A549 (cell line): ENCODE results near the gene SLC25A41. TPM values are rescaled to one million over a fixed set of nuclear protein-coding genes. Genes with fewer than 3 reads are reported as not detected.

Experiments used
- ATAC-seq, 2 experiments: fragments of 200-7000 bp in 1 of 2; fragments of >200 bp in 1 of 2; cut with Nextera tagmentation in 1 of 2; cut with Tn5 transposase in 1 of 2; 3 replicates each; pipeline versions ENCODE4 v1.8.0 to v1.9.1; 2018 to 2020; ENCODE audit warnings: mild to moderate bottlenecking in 1 of 2, moderate library complexity in 1 of 2
- CTCF ChIA-PET: fragments of 300-600 bp; sonication (Branson Sonifier 250); formaldehyde crosslinking; extraction: SDS; loops from one replicate; lab custom pipeline; 2021; ENCODE audit warnings: antibody characterized with exemption, inconsistent platforms; lab: Yijun Ruan, JAX
- POLR2A ChIA-PET: fragments of 350-600 bp; formaldehyde crosslinking; extraction: SDS; loops from one replicate; lab custom pipeline; 2021; ENCODE audit warnings: antibody characterized with exemption, inconsistent platforms; lab: Yijun Ruan, JAX
- DNase-seq, 2 experiments: peaks; one replicate each; pipeline versions ENCODE4 v3.0.0 to v3.0.0-alpha.2; 2011 to 2016; ENCODE audit warnings: low read depth in 1 of 2, low spot score in 1 of 2
- FAIRE-seq: peaks from 2 replicates; lab custom pipeline; 2011; peaks lifted over from hg19 to GRCh38; lab: Jason Lieb, UNC
- H3K27ac ChIP-seq, 2 experiments: fragments of >200 bp; sonication (Bioruptor Twin); formaldehyde crosslinking; 3 replicates each; pipeline ENCODE4 v1.5.1; 2016 to 2017
- H3K4me1 ChIP-seq: fragments of >200 bp; sonication (Bioruptor Twin); formaldehyde crosslinking; 3 replicates; pipeline ENCODE4 v1.6.1; 2016
- H3K4me2 ChIP-seq: fragments of >200 bp; sonication (Bioruptor Twin); formaldehyde crosslinking; 3 replicates; pipeline ENCODE4 v1.6.1; 2016
- H3K4me3 ChIP-seq: fragments of >200 bp; sonication (Bioruptor Twin); formaldehyde crosslinking; 3 replicates; pipeline ENCODE4 v1.5.1; 2016
- H3K9me3 ChIP-seq: fragments of >200 bp; sonication (Bioruptor Twin); formaldehyde crosslinking; 3 replicates; pipeline ENCODE4 v1.6.1; 2016
- CEBPB ChIP-seq, 2 experiments: fragments of >200 bp in 1 of 2; sonication (Bioruptor Twin) in 1 of 2; formaldehyde crosslinking in 1 of 2; IDR thresholded peaks; 2 replicates each; pipeline ENCODE4 v1.6.1; 2012 to 2016
- EHF ChIP-seq: fragments of 250-450 bp; sonication (Bioruptor Pico); IDR thresholded peaks from 2 replicates; pipeline ENCODE4 v1.5.0; 2020; ENCODE audit warnings: mild to moderate bottlenecking
- EHMT2 ChIP-seq: fragments of 200-600 bp; sonication (generic); IDR thresholded peaks from 2 replicates; pipeline ENCODE4 v1.6.1; 2016; ENCODE audit warnings: antibody characterized with exemption, low read depth, mild to moderate bottlenecking, moderate library complexity
- FOSB ChIP-seq: fragments of 250-450 bp; sonication (Bioruptor Pico); IDR thresholded peaks from 2 replicates; pipeline ENCODE4 v1.5.0; 2020; ENCODE audit warnings: mild to moderate bottlenecking, moderate library complexity
- JUNB ChIP-seq: fragments of >200 bp; sonication (Bioruptor Twin); formaldehyde crosslinking; IDR thresholded peaks from 2 replicates; pipeline ENCODE4 v1.6.1; 2016
- MYC ChIP-seq: IDR thresholded peaks from 2 replicates; pipeline ENCODE4 v1.6.1; 2012; ENCODE audit warnings: mild to moderate bottlenecking, inconsistent platforms, low read length, improper control_type of control experiment, borderline replicate concordance
- PHF8 ChIP-seq: fragments of 200-600 bp; sonication (generic); IDR thresholded peaks from 2 replicates; pipeline ENCODE4 v1.6.1; 2016; ENCODE audit warnings: low read depth, mild to moderate bottlenecking, antibody characterized with exemption, moderate library complexity, borderline replicate concordance
- POLR2AphosphoS2 ChIP-seq: conservative IDR thresholded peaks from 2 replicates; pipeline ENCODE4 v1.6.1; 2012; ENCODE audit warnings: low read length, improper control_type of control experiment, inconsistent platforms
- RAD21 ChIP-seq, 2 experiments: fragments of >200 bp in 1 of 2; sonication (Bioruptor Twin) in 1 of 2; formaldehyde crosslinking in 1 of 2; IDR thresholded peaks in 1 of 2; conservative IDR thresholded peaks in 1 of 2; 2 replicates in 1 of 2; 3 replicates in 1 of 2; pipeline ENCODE4 v1.6.1; 2012 to 2018; ENCODE audit warnings: inconsistent platforms in 1 of 2
- RNF2 ChIP-seq: fragments of 200-600 bp; sonication (generic); IDR thresholded peaks from 2 replicates; pipeline ENCODE4 v1.6.1; 2016; ENCODE audit warnings: low read depth, mild to moderate bottlenecking, antibody characterized with exemption, moderate library complexity, borderline replicate concordance
- SREBF2 ChIP-seq: fragments of 450-650 bp; IDR thresholded peaks from 2 replicates; pipeline ENCODE4 v1.6.1; 2014; ENCODE audit warnings: mild to moderate bottlenecking, moderate library complexity
- TFCP2L1 ChIP-seq: fragments of 250-450 bp; sonication (Bioruptor Pico); IDR thresholded peaks from 2 replicates; pipeline ENCODE4 v1.5.0; 2021; ENCODE audit warnings: mild to moderate bottlenecking
- TP53 ChIP-seq: fragments of 250-450 bp; sonication (Bioruptor Pico); IDR thresholded peaks from 2 replicates; pipeline ENCODE4 v1.5.0; 2021; ENCODE audit warnings: mild to moderate bottlenecking, moderate library complexity
- ZC3H11A ChIP-seq: fragments of 450-650 bp; IDR thresholded peaks from 2 replicates; pipeline ENCODE4 v1.6.1; 2014; ENCODE audit warnings: antibody characterized with exemption, mild to moderate bottlenecking
- WGBS: methylation state at CpG from one replicate; pipeline ENCODE4 v1.1.6; 2017; ENCODE audit errors: missing lambda C conversion rate; 5-methylcytosine and 5-hydroxymethylcytosine counted together
- polyA plus RNA-seq, 4 experiments: library from polyadenylated mRNA; depleted of rRNA in 3 of 4; stranded (reverse); fragments of >200 nt; fragmentation: RNase III in 1 of 4; extraction: RNeasy Plus Mini Kit Qiagen cat#74134 plus additional on column Dnase treatment in 1 of 4; gene quantifications; 2 replicates in 3 of 4; 3 replicates in 1 of 4; pipeline ENCODE4 v1.2.3, GENCODE V29; 2011 to 2017
- TF ChIP-seq, protein P1 (sequence below): fragments of >200 bp; sonication (Bioruptor Twin); formaldehyde crosslinking; IDR thresholded peaks from 3 replicates; pipeline ENCODE4 v1.5.1; 2016
- TF ChIP-seq, protein P2 (sequence below): fragments of >200 bp; sonication (Bioruptor Twin); formaldehyde crosslinking; IDR thresholded peaks from 2 replicates; pipeline ENCODE4 v1.6.1; 2016
- TF ChIP-seq, protein P3 (sequence below): fragments of 150-350 bp; IDR thresholded peaks from 2 replicates; pipeline ENCODE4 v1.6.1; 2014; ENCODE audit warnings: low read depth, mild to moderate bottlenecking, low read length

The SLC25A41 gene
- polyA plus RNA-seq, 2 of the 4 experiments (the other 2 are of a cell fraction): 0.09 to 0.26 TPM

DNA sequence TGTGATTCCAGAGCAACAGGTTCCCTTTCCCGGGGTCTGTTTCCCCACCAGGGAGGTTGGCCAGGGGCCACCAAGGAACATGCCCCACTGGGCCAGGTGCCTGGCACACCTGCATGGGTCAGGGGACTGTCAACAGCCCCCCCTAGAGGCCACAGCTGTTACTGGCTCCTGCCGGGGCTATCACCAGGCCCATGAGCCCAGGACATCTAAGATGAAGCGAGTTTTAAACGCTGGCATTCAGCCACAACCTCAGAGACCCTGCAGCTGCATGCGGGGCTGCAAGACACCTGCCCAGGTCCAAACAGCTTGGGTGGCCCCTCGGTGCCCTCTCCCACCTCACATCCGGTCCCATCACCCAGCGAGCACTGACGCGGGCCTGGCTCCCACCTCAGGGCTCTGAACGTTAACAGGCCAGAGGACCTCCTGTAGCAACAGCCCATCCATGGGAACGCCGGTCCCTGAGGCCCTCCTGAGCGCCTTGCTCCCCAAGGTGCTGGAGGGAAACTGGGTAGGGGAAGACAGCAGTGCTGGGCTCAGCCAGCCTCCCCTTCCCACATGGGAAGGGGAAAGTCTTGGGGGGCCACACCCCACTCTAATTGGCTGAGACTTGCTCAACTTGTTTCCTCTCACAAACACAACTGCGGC is 21.0 kb downstream of the SLC25A41 start:
- 89% methylated on average over 9 of the region's 15 CpGs for WGBS
- POLR2A ChIA-PET: no interaction called here
- TF ChIP-seq ZC3H11A: no peak
- no peak for TF ChIP-seq TP53
- TF ChIP-seq, protein P1, sequence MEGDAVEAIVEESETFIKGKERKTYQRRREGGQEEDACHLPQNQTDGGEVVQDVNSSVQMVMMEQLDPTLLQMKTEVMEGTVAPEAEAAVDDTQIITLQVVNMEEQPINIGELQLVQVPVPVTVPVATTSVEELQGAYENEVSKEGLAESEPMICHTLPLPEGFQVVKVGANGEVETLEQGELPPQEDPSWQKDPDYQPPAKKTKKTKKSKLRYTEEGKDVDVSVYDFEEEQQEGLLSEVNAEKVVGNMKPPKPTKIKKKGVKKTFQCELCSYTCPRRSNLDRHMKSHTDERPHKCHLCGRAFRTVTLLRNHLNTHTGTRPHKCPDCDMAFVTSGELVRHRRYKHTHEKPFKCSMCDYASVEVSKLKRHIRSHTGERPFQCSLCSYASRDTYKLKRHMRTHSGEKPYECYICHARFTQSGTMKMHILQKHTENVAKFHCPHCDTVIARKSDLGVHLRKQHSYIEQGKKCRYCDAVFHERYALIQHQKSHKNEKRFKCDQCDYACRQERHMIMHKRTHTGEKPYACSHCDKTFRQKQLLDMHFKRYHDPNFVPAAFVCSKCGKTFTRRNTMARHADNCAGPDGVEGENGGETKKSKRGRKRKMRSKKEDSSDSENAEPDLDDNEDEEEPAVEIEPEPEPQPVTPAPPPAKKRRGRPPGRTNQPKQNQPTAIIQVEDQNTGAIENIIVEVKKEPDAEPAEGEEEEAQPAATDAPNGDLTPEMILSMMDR: peak; percentile 26; the same call in 1 of the 3 replicates
- TF ChIP-seq SREBF2: no peak
- no peak overlapping the region for H3K4me2 ChIP-seq
- no peak overlapping the region for H3K4me3 ChIP-seq
- DNase-seq (peak in 1 of 2 experiments; percentile 31), ATAC-seq (peak; percentile 67 to 73; a peak in 4 of 6 replicates), FAIRE-seq (no peak)
- no peaks in the 10 kb centered on the region for H3K4me1 ChIP-seq
- H3K27ac ChIP-seq: no peak overlapping the region
- CTCF ChIA-PET: interaction anchor here (1.1 to 1.3 kb wide), 2 partner anchors 8 to 33 kb away, joined by 4 read pairs; no protein-coding TSS in a partner anchor
- no peaks in the 10 kb centered on the region for H3K9me3 ChIP-seq

- FAIRE-seq (no peak), ATAC-seq (peak; percentile 15 to 34; a peak in 3 of 6 replicates)
These were observed 21.5 kb downstream of the SLC25A41 start for GRCh38 chr19:6412061-6412446.

DNA sequence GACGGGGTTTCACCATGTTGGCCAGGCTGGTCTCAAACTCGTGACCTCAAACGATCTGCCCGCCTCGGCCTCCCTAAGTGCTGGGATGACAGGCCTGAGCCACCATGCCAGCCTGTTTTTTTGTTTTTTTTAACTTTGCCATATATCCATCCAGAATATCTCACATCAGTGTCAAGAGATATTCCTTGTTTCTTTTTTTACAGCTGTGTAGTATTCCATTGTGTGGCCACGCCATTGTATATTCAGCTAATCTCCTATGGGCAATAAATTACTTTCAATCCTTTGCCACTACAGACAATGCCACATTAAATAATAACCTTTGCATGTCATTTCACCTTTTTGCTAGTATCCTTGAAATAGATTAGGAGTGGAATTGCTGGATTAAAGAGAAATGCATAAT is 24.2 kb downstream of the SLC25A41 start:
- DNase-seq (no peak), ATAC-seq (no peak), FAIRE-seq (no peak)
- ChIA-PET POLR2A (interaction anchor here (1.2 kb wide), 1 partner anchor 16 kb away, joined by 4 read pairs; the partner anchor contains the start of gene KHSRP), CTCF (interaction anchor here (0.9 kb wide), 1 partner anchor 10 kb away, joined by 3 read pairs; no protein-coding TSS in a partner anchor)
- 91% methylated on average over 6 of the region's 6 CpGs for WGBS
- no peak overlapping the region for H3K4me2 ChIP-seq
- no peak overlapping the region for H3K4me3 ChIP-seq
- no peak overlapping the region for H3K27ac ChIP-seq
- no peaks in the 10 kb centered on the region for H3K9me3 ChIP-seq
- TF ChIP-seq RNF2: no peak
- no peaks in the 10 kb centered on the region for H3K4me1 ChIP-seq

More at GRCh38 chr19:6412061-6412446, 21.5 kb downstream of the SLC25A41 start:
- WGBS: 81% methylated on average over 10 of the region's 12 CpGs
- no peak for DNase-seq
- H3K4me3 ChIP-seq: no peak overlapping the region
- POLR2A ChIA-PET: no interaction called here
- H3K27ac ChIP-seq: no peak overlapping the region
- H3K9me3 ChIP-seq: no peaks in the 10 kb centered on the region
- CTCF ChIA-PET: interaction anchor here (1.1 to 1.3 kb wide), 2 partner anchors 8 to 33 kb away, joined by 4 read pairs; no protein-coding TSS in a partner anchor
- no peak overlapping the region for H3K4me2 ChIP-seq
- no peaks in the 10 kb centered on the region for H3K4me1 ChIP-seq
- TF ChIP-seq EHF: no peak
- 0 out of 2 replicates have a peak, but pooled peaks have one; percentile 74 for TF ChIP-seq POLR2AphosphoS2

- 86% methylated on average over 5 of the region's 5 CpGs for WGBS
- FAIRE-seq (no peak), ATAC-seq (no peak), DNase-seq (no peak)
- POLR2A ChIA-PET: no interaction called here
- Histone ChIP-seq H3K4me2 (no peak overlapping the region), H3K4me1 (no peaks in the 10 kb centered on the region), H3K4me3 (no peak overlapping the region), H3K27ac (no peak overlapping the region), H3K9me3 (no peaks in the 10 kb centered on the region)
- TF ChIP-seq, protein P2, sequence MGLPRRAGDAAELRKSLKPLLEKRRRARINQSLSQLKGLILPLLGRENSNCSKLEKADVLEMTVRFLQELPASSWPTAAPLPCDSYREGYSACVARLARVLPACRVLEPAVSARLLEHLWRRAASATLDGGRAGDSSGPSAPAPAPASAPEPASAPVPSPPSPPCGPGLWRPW: no peak
- TF ChIP-seq EHF: no peak
- CTCF ChIA-PET: no interaction called here
These were observed 27.2 kb downstream of the SLC25A41 start for GRCh38 chr19:6406401-6406800.

- no peaks in the 10 kb centered on the region for H3K9me3 ChIP-seq
- H3K4me2 ChIP-seq: no peak overlapping the region
- DNase-seq (no peak), ATAC-seq (no peak), FAIRE-seq (no peak)
- H3K4me1 ChIP-seq: no peaks in the 10 kb centered on the region
- WGBS: 77% methylated on average over 22 of the region's 22 CpGs
- CTCF ChIA-PET: interaction anchor here (0.6 to 1.4 kb wide), 3 partner anchors 9 to 17 kb away, joined by 3 to 4 read pairs (median 3); no protein-coding TSS in a partner anchor
- no peak overlapping the region for H3K27ac ChIP-seq
- no peak overlapping the region for H3K4me3 ChIP-seq
- POLR2A ChIA-PET: interaction anchor here (1.2 kb wide), 1 partner anchor 9 kb away, joined by 4 read pairs; no protein-coding TSS in a partner anchor
- TF ChIP-seq FOSB (CRISPR knock-in tag) (no peak), CEBPB (IDR thresholded peaks at IDR 0.05) (no peak), SREBF2 (no peak), TFCP2L1 (no peak), JUNB (no peak), RAD21 (conservative IDR thresholded peaks at IDR 0.05 in 1 of 2, IDR thresholded peaks at IDR 0.05 in 1 of 2) (no peak), MYC (no peak), PHF8 (no peak), RNF2 (no peak), EHMT2 (no peak)
- TF ChIP-seq, protein P3, sequence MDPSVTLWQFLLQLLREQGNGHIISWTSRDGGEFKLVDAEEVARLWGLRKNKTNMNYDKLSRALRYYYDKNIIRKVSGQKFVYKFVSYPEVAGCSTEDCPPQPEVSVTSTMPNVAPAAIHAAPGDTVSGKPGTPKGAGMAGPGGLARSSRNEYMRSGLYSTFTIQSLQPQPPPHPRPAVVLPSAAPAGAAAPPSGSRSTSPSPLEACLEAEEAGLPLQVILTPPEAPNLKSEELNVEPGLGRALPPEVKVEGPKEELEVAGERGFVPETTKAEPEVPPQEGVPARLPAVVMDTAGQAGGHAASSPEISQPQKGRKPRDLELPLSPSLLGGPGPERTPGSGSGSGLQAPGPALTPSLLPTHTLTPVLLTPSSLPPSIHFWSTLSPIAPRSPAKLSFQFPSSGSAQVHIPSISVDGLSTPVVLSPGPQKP: no peak
- TF ChIP-seq, protein P1: no peak
These were observed 30.5 kb downstream of the SLC25A41 start for GRCh38 chr19:6402837-6403608.
